SK-N-MC (cell line): ENCODE data around the gene FMNL3.

Source experiments
- DNase-seq: peaks from one replicate; pipeline ENCODE4 v3.0.0-alpha.2; 2011; ENCODE audit warnings: low read depth, low spot score
- H3K27ac ChIP-seq: fragments of 200-600 bp; sonication (generic); 2 replicates; pipeline ENCODE4 v1.5.1; 2016; ENCODE audit warnings: mixed run types
- H3K36me3 ChIP-seq: fragments of 200-600 bp; sonication (generic); 2 replicates; pipeline ENCODE4 v1.6.1; 2017; ENCODE audit warnings: antibody characterized with exemption, low read length, mixed read lengths; ENCODE audit not compliant: insufficient read depth
- H3K4me3 ChIP-seq: fragments of 200-600 bp; sonication (generic); 2 replicates; pipeline ENCODE4 v1.5.1; 2016
- H3K9ac ChIP-seq: fragments of 200-600 bp; sonication (generic); 2 replicates; pipeline ENCODE4 v1.8.0; 2017; ENCODE audit warnings: mixed run types, mixed read lengths; ENCODE audit not compliant: insufficient read length
- H3K9me3 ChIP-seq: fragments of 200-600 bp; sonication (generic); 2 replicates; pipeline ENCODE4 v1.6.1; 2017; ENCODE audit warnings: low read depth, mild to moderate bottlenecking, antibody characterized with exemption, low read length, moderate library complexity, mixed read lengths
- EZH2 ChIP-seq: fragments of 200-600 bp; sonication (generic); IDR thresholded peaks from one replicate; pipeline ENCODE4 v1.6.1; 2017; ENCODE audit warnings: antibody characterized with exemption
- FOXP2 ChIP-seq: optimal IDR thresholded peaks from 2 replicates; pipeline ENCODE3; 2011; ENCODE audit warnings: mild to moderate bottlenecking, moderate library complexity; ENCODE audit not compliant: insufficient read depth; ENCODE audit errors: extremely low read length, control extremely low read depth
- POLR2AphosphoS5 ChIP-seq: IDR thresholded peaks from 2 replicates; pipeline ENCODE4 v1.6.1; 2012; ENCODE audit warnings: mild to moderate bottlenecking, low read depth, low read length, borderline replicate concordance

Gene FMNL3

DNA sequence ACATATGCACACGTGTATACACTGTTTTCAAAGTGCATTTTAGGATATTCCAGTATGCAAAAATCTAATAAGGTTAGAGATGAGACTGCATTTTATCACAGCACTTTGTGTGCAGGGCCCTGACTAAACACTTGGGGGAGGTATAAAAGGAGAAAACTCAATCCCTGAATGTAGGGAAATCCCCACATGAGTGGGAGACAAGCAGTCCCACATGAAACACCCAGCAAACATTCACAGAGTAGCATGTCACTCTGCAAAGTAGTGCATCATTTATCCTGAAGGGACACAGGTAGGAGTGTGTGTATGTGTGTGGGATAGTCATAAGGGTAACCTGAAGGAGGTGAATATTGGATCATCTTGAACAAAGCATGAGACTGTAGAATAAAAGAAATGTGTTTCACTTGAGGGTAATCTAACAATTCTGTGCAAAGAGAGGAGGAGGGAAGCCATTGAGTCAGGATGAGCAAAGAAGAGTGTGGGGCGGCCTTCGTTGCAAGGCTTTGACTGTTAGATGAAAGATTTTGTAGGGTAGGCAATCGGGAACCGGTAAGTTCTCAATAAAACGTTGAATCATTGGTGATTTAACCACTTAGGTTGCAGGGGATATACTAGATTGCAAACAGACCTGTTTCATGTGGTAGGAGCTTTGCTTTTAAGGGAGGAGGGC, 80.9 kb downstream of the FMNL3 start:
- no peak for DNase-seq
- no peak overlapping the region for H3K4me3 ChIP-seq
- TF ChIP-seq FOXP2 (no peak), EZH2 (no peak), POLR2AphosphoS5 (no peak)
- H3K36me3 ChIP-seq, result no peaks in the 10 kb centered on the region
- no peak overlapping the region for H3K9ac ChIP-seq
- H3K27ac ChIP-seq, result no peak overlapping the region
- H3K9me3 ChIP-seq, result no peaks in the 10 kb centered on the region

- no peak for DNase-seq
- no peaks in the 10 kb centered on the region for H3K9me3 ChIP-seq
- no peaks in the 10 kb centered on the region for H3K36me3 ChIP-seq
- H3K4me3 ChIP-seq, result no peak overlapping the region
- H3K27ac ChIP-seq, result no peak overlapping the region
- TF ChIP-seq POLR2AphosphoS5, result no peak
- TF ChIP-seq FOXP2, result no peak
- TF ChIP-seq EZH2, result no peak
- no peak overlapping the region for H3K9ac ChIP-seq
These were observed 82.2 kb downstream of the FMNL3 start for GRCh38 chr12:49624921-49625577.

DNA sequence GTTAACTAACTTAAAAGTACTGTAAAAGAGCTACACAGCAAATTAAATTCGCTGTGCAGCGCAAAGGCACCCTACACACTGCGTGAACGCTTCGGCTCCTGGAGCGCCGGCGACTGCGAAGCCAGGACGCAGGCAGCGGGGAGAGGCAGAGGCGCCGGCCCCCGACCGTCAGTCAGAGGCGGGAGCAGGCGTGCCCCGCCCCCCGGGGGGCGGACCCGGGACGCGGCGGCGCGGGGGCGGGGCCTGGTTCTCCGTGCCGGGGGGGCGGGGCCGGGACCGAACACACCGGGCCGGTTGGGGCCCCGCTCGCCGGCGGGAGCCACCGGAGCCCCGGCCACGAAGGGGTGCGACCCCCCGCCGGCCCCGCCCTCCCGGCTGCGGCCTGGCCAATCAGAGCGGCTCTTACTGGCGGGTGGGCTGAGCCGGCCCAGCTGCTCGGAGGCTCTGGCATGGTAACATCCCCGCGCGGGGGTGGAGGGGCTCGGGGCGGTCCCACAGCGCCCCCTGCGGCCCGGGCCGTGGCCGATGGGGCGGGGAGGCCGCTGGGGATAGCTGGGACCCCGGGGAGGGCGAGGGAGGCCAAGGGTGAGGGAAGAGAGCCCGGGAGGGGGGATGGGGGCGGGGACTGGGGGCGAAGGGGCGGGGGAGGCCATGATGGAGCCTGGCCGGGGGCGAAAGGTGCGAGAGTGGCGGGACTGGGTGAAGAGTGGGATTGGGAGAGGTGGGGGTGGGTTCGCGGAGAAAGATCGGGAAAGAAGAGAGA, 83.9 kb downstream of the FMNL3 start, which contains the start of gene PRPF40B:
PRPF40B (plus strand) TSS at position 420 of the 763 bp plus-strand sequence; CDS start at position 450, 30 bp downstream.
- Histone ChIP-seq H3K9me3 (no peaks in the 10 kb centered on the region), H3K4me3 (peak within 1 kb of the TSS; percentile 78), H3K9ac (peak within 1 kb of the TSS; percentile 83), H3K27ac (peak within 1 kb of the TSS; percentile 84), H3K36me3 (no peaks in the 10 kb centered on the region)
- no peak for DNase-seq
- TF ChIP-seq POLR2AphosphoS5 (peak; percentile 94), FOXP2 (no peak), EZH2 (no peak)

GRCh38 chr12:49622501-49623141, 84.6 kb downstream of the FMNL3 start:
- Histone ChIP-seq H3K27ac (peak overlapping the region; percentile 84), H3K9ac (peak overlapping the region; percentile 83), H3K9me3 (no peaks in the 10 kb centered on the region), H3K36me3 (no peaks in the 10 kb centered on the region), H3K4me3 (peak overlapping the region; percentile 78)
- no peak for DNase-seq
- TF ChIP-seq POLR2AphosphoS5 (no peak), FOXP2 (no peak), EZH2 (no peak)

GRCh38 chr12:49621651-49622500, 85.3 kb downstream of the FMNL3 start:
- Histone ChIP-seq H3K9ac (peak overlapping the region; percentile 83), H3K9me3 (no peaks in the 10 kb centered on the region), H3K27ac (peak overlapping the region; percentile 84), H3K36me3 (no peaks in the 10 kb centered on the region), H3K4me3 (peak overlapping the region; percentile 78)
- no peak for DNase-seq
- TF ChIP-seq EZH2 (no peak), POLR2AphosphoS5 (no peak), FOXP2 (no peak)

- Histone ChIP-seq H3K9ac (no peak overlapping the region), H3K9me3 (no peaks in the 10 kb centered on the region), H3K27ac (peak overlapping the region; percentile 65), H3K36me3 (no peaks in the 10 kb centered on the region), H3K4me3 (no peak overlapping the region)
- peak; percentile 16 for DNase-seq
- TF ChIP-seq POLR2AphosphoS5, result no peak
- TF ChIP-seq EZH2, result no peak
- no peak for TF ChIP-seq FOXP2
These were observed 87.9 kb downstream of the FMNL3 start for GRCh38 chr12:49619286-49619685.

DNA sequence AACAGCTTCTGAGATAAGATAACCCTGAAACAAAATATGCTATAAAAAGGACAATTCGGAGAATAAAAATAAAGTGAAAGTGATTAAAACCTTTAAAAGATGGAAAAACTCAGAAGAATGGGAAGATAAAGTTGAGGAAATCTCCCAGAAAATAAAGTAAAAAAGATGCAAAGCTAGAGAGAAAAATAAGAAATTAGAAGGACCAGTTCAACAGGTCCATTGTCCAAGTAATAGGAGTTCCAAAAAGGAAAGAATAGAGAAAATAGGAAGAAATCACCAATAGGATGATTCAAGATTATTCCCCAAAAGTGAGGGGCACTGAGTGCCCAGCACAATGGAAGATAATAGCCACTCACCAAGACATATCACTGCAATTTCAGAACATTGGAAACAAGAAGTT, 88.6 kb downstream of the FMNL3 start:
- H3K36me3 ChIP-seq, result no peaks in the 10 kb centered on the region
- DNase-seq, result no peak
- H3K9ac ChIP-seq, result no peak overlapping the region
- H3K27ac ChIP-seq, result no peak overlapping the region
- no peak overlapping the region for H3K4me3 ChIP-seq
- no peaks in the 10 kb centered on the region for H3K9me3 ChIP-seq
- no peak for TF ChIP-seq FOXP2
- TF ChIP-seq POLR2AphosphoS5, result no peak
- TF ChIP-seq EZH2, result no peak
